Sigmoid colon (tissue), 7 donors: Measurements from ENCODE around the gene VPS51. TPM values are rescaled to one million over a fixed set of nuclear protein-coding genes. Genes with fewer than 3 reads are reported as not detected.

Experiments used
- DNase-seq: peaks from one replicate; pipeline ENCODE4 v3.0.0-alpha.2; 2019
- H3K27ac ChIP-seq, 4 donors: fragments of 200-600 bp; sonication (generic); one replicate each; pipeline ENCODE4 v1.5.1; 2016 to 2019; ENCODE audit warnings: mild to moderate bottlenecking in 1 of 4
- H3K27me3 ChIP-seq, 3 donors: fragments of 200-600 bp; sonication (generic); one replicate each; pipeline ENCODE4 v1.5.1; 2019; ENCODE audit warnings: mild to moderate bottlenecking in 1 of 3
- H3K36me3 ChIP-seq, 4 donors: fragments of 200-600 bp; sonication (generic); one replicate each; pipeline ENCODE4 v1.5.1; 2016 to 2019
- H3K4me1 ChIP-seq, 4 donors: fragments of 200-600 bp; sonication (generic); one replicate each; pipeline ENCODE4 v1.5.1; 2017 to 2019
- H3K4me3 ChIP-seq, 4 donors: fragments of 200-600 bp; sonication (generic); one replicate each; pipeline ENCODE4 v1.5.1; 2017 to 2019; ENCODE audit warnings: mild to moderate bottlenecking in 2 of 4, moderate library complexity in 1 of 4
- H3K9me3 ChIP-seq, 4 donors: fragments of 200-600 bp in 3 of 4; sonication (generic) in 3 of 4; one replicate each; pipeline versions ENCODE4 v1.5.1 to v1.6.1; 2013 to 2019
- EP300 ChIP-seq, 4 donors: sonication (generic); formaldehyde crosslinking; IDR thresholded peaks; one replicate each; pipeline ENCODE4 v1.6.1; 2017; ENCODE audit warnings: antibody characterized with exemption in 4 of 4
- POLR2A ChIP-seq, 2 donors: fragments of 450-650 bp; IDR thresholded peaks; one replicate each; pipeline ENCODE4 v1.6.1; 2016; ENCODE audit warnings: antibody characterized with exemption in 2 of 2, mild to moderate bottlenecking in 2 of 2, moderate library complexity in 2 of 2
- POLR2AphosphoS5 ChIP-seq, 4 donors: sonication (generic); formaldehyde crosslinking; IDR thresholded peaks; one replicate each; pipeline ENCODE4 v1.6.1; 2017; ENCODE audit warnings: antibody characterized with exemption in 4 of 4
- WGBS, 2 donors: extraction: QIAGEN DNeasy Blood & Tissue Kit; methylation state at CpG; one replicate each; pipeline ENCODE4 v1.1.7; 2013; 5-methylcytosine and 5-hydroxymethylcytosine counted together
- intact Hi-C: fragments of 100-400 bp; cut with DNase I; formaldehyde crosslinking; loops from one replicate; pipeline ENCODE4 v1.15.1; 2023
- polyA plus RNA-seq, 3 donors: library from polyadenylated mRNA; stranded (reverse); fragments of 200-250 nt; gene quantifications; one replicate each; pipeline ENCODE4 v1.2.3, GENCODE V29; 2013
- total RNA-seq, 4 donors: library from RNA; depleted of rRNA; stranded (reverse); fragments of >200 nt; gene quantifications; one replicate each; pipeline ENCODE4 v1.1.0, GENCODE V29; 2016
- TF ChIP-seq, protein P1 (sequence below), 4 experiments: fragments of 450-650 bp in 3 of 4; fragments of 200-600 bp in 1 of 4; IDR thresholded peaks; one replicate each; pipeline ENCODE4 v1.5.1; 2016 to 2019; ENCODE audit warnings: antibody characterized with exemption in 4 of 4, mild to moderate bottlenecking in 3 of 4, moderate library complexity in 2 of 4
- donor health status: healthy with polysubstance abuse.
- donor health status: Bipolar disorder and iron deficiency.
- donor health status: healthy.

Gene VPS51
- total and polyA plus RNA-seq, 7 donors: 86.2 to 752 (median 211) TPM

DNA sequence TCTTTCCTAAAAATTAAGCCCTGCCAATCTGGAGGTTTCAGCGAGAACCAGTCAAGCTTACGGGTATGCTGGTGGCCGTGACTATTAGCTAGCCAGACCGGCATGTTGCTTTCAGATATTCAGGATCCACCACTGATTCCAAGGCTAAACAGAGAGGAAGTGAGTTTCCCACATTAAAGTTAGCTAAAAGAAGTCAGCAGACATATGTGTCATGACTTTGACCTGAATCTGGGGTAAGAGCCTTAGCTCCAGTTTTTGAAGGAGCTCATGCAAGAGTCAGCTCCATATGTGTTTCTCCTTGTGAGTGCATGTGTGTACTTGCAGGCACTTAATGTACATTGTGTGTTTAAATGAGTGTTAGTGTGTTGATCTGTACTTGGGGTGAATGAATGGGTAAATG, 10.6 kb upstream of the VPS51 start:
- Histone ChIP-seq H3K27ac (no peak overlapping the region), H3K4me1 (peaks cover 0 to 23% (median 20%) of the 10 kb centered on the region in 4 donors), H3K9me3 (no peaks in the 10 kb centered on the region), H3K27me3 (no peaks in the 10 kb centered on the region), H3K4me3 (no peak overlapping the region), H3K36me3 (peaks cover 17 to 50% (median 30%) of the 10 kb centered on the region in 4 donors)
- intact Hi-C loops: loop anchor here (2.0 kb wide), 1 partner anchor 73 kb away; no protein-coding TSS in a partner anchor
- WGBS, 2 donors: 93 to 94% methylated on average over 4 of the region's 4 CpGs
- TF ChIP-seq POLR2AphosphoS5 (IDR thresholded peaks at IDR 0.05) (no peak), POLR2A (IDR thresholded peaks at IDR 0.05) (no peak), EP300 (IDR thresholded peaks at IDR 0.05) (no peak)
- TF ChIP-seq, protein P1, sequence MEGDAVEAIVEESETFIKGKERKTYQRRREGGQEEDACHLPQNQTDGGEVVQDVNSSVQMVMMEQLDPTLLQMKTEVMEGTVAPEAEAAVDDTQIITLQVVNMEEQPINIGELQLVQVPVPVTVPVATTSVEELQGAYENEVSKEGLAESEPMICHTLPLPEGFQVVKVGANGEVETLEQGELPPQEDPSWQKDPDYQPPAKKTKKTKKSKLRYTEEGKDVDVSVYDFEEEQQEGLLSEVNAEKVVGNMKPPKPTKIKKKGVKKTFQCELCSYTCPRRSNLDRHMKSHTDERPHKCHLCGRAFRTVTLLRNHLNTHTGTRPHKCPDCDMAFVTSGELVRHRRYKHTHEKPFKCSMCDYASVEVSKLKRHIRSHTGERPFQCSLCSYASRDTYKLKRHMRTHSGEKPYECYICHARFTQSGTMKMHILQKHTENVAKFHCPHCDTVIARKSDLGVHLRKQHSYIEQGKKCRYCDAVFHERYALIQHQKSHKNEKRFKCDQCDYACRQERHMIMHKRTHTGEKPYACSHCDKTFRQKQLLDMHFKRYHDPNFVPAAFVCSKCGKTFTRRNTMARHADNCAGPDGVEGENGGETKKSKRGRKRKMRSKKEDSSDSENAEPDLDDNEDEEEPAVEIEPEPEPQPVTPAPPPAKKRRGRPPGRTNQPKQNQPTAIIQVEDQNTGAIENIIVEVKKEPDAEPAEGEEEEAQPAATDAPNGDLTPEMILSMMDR (IDR thresholded peaks at IDR 0.05): no peak
- no peak for DNase-seq

DNA sequence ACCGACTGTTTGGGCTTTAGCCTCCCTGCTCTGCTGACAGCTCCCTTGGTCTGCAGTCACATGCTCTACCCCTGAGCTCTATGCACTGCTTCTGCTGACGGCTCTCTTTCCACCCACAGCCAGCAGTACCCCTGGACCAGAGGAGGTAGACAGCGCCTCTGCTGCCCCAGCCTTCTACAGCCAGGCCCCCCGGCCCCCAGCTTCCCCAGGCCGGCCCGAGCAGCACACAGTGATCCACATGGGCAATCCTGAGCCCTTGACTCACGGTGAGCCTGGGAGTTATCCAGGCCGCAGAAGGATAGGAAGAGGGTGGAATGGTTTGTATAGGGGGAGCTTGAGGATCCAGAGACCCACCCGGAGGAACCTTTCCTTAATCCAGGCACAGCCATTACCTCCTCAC, 9.2 kb upstream of the VPS51 start:
- DNase-seq: no peak

GRCh38 chr11:65087216-65087615, 8.8 kb upstream of the VPS51 start:
- DNase-seq: peak; percentile 65
- 95 to 96% methylated on average over 11 of the region's 11 CpGs for WGBS, 2 donors
- intact Hi-C loops: no loop called here
- Histone ChIP-seq H3K9me3 (no peaks in the 10 kb centered on the region), H3K27ac (no peak overlapping the region), H3K4me3 (no peak overlapping the region), H3K36me3 (peaks cover 17 to 50% (median 30%) of the 10 kb centered on the region in 4 donors), H3K4me1 (peaks cover 0 to 23% (median 20%) of the 10 kb centered on the region in 4 donors), H3K27me3 (no peaks in the 10 kb centered on the region)
- TF ChIP-seq, protein P1 (IDR thresholded peaks at IDR 0.05): no peak
- TF ChIP-seq POLR2A (IDR thresholded peaks at IDR 0.05) (no peak), EP300 (IDR thresholded peaks at IDR 0.05) (no peak), POLR2AphosphoS5 (IDR thresholded peaks at IDR 0.05) (no peak)

More for the DNA sequence above, 9.2 kb upstream of the VPS51 start:
- Histone ChIP-seq H3K9me3 (no peaks in the 10 kb centered on the region), H3K27me3 (no peaks in the 10 kb centered on the region), H3K4me1 (peaks cover 0 to 23% (median 20%) of the 10 kb centered on the region in 4 donors), H3K36me3 (peaks cover 17 to 50% (median 30%) of the 10 kb centered on the region in 4 donors), H3K27ac (no peak overlapping the region), H3K4me3 (no peak overlapping the region)
- WGBS, 2 donors: 92 to 96% methylated on average over 9 of the region's 9 CpGs
- TF ChIP-seq, protein P1 (IDR thresholded peaks at IDR 0.05): no peak
- TF ChIP-seq POLR2A (IDR thresholded peaks at IDR 0.05): no peak
- TF ChIP-seq POLR2AphosphoS5 (IDR thresholded peaks at IDR 0.05): no peak
- no peak for TF ChIP-seq EP300 (IDR thresholded peaks at IDR 0.05)
- intact Hi-C loops: no loop called here

DNA sequence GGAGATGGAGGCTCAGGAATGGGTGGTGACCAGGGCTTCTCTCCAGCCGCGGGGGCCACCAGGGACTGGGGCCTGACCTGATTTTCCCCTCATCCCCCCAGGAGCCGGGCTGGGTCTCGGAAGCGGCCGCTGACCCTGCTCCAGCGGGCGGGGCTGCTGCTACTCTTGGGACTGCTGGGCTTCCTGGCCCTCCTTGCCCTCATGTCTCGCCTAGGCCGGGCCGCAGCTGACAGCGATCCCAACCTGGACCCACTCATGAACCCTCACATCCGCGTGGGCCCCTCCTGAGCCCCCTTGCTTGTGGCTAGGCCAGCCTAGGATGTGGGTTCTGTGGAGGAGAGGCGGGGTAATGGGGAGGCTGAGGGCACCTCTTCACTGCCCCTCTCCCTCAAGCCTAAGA, 8.2 kb upstream of the VPS51 start:
- no peaks in the 10 kb centered on the region for H3K9me3 ChIP-seq
- no peak overlapping the region for H3K4me3 ChIP-seq
- intact Hi-C loops: no loop called here
- 96% methylated on average over 15 of the region's 15 CpGs for WGBS, 2 donors
- H3K4me1 ChIP-seq: peaks cover 0 to 23% (median 20%) of the 10 kb centered on the region in 4 donors
- H3K27ac ChIP-seq: no peak overlapping the region
- H3K27me3 ChIP-seq: no peaks in the 10 kb centered on the region
- DNase-seq: no peak
- TF ChIP-seq POLR2AphosphoS5 (IDR thresholded peaks at IDR 0.05): no peak
- TF ChIP-seq, protein P1 (IDR thresholded peaks at IDR 0.05): no peak
- TF ChIP-seq POLR2A (IDR thresholded peaks at IDR 0.05): no peak
- no peak for TF ChIP-seq EP300 (IDR thresholded peaks at IDR 0.05)
- H3K36me3 ChIP-seq: peaks cover 17 to 50% (median 30%) of the 10 kb centered on the region in 4 donors

DNA sequence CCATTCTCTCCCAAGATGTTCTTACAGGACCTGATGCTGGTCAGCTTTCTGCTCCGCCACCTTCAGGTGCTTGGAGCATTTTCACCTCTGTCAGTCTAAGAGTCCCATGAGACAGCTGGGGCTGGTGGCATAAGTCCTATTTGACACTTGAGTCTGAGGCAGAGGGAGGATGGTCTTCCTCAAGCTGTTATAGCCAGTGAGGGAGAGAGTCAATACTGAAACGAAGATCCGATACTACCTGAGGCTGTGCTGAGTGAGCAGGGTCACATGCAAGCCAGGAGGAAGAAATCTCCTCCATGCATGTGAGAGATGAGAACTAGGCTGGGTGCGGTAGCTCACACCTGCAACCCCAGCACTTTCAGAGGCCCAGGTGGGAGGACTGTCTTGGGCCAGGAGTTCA, 6.4 kb upstream of the VPS51 start:
- 92% methylated on average over 4 of the region's 4 CpGs for WGBS, 2 donors
- Histone ChIP-seq H3K36me3 (peaks cover 17 to 50% (median 30%) of the 10 kb centered on the region in 4 donors), H3K27ac (no peak overlapping the region), H3K9me3 (no peaks in the 10 kb centered on the region), H3K4me1 (peaks cover 0 to 12% (median 11%) of the 10 kb centered on the region in 4 donors), H3K27me3 (no peaks in the 10 kb centered on the region), H3K4me3 (no peak overlapping the region)
- intact Hi-C loops: no loop called here
- TF ChIP-seq, protein P1 (IDR thresholded peaks at IDR 0.05): no peak
- no peak for TF ChIP-seq EP300 (IDR thresholded peaks at IDR 0.05)
- no peak for TF ChIP-seq POLR2A (IDR thresholded peaks at IDR 0.05)
- no peak for TF ChIP-seq POLR2AphosphoS5 (IDR thresholded peaks at IDR 0.05)
- no peak for DNase-seq
